Stomach (tissue), 9 donors: ENCODE results near the gene OR6B3. TPM values are rescaled to one million over a fixed set of nuclear protein-coding genes. Genes with fewer than 3 reads are reported as not detected.

Source experiments
- DNase-seq, 2 donors: peaks; one replicate each; pipeline versions ENCODE4 v3.0.0 to v3.0.0-alpha.2; 2013 to 2019
- H3K27ac ChIP-seq, 5 donors: fragments of 200-600 bp in 4 of 5; sonication (generic) in 4 of 5; one replicate each; pipeline ENCODE4 v1.5.1; 2013 to 2019; ENCODE audit warnings: mild to moderate bottlenecking in 1 of 5, moderate library complexity in 1 of 5
- H3K27me3 ChIP-seq, 3 donors: fragments of 200-600 bp; sonication (generic); one replicate each; pipeline ENCODE4 v1.5.1; 2017 to 2019; ENCODE audit warnings: mixed run types in 1 of 3
- H3K36me3 ChIP-seq, 4 donors: fragments of 200-600 bp; sonication (generic); 1 replicate in 3 of 4; 2 replicates in 1 of 4; pipeline ENCODE4 v1.5.1; 2016 to 2019
- H3K4me1 ChIP-seq, 4 donors: fragments of 200-600 bp; sonication (generic); one replicate each; pipeline ENCODE4 v1.5.1; 2016 to 2019
- H3K4me3 ChIP-seq, 4 donors: fragments of 200-600 bp; sonication (generic) in 3 of 4; one replicate each; pipeline ENCODE4 v1.5.1; 2016 to 2019; ENCODE audit warnings: mild to moderate bottlenecking in 1 of 4
- H3K9me3 ChIP-seq, 4 donors: fragments of 200-600 bp; sonication (generic); one replicate each; pipeline ENCODE4 v1.5.1; 2016 to 2019
- CTCF ChIP-seq, 7 experiments: fragments of 450-650 bp in 4 of 7; fragments of 200-600 bp in 3 of 7; sonication (generic) in 3 of 7; IDR thresholded peaks; one replicate each; pipeline ENCODE4 v1.5.1; 2016 to 2019; ENCODE audit warnings: antibody characterized with exemption in 7 of 7, control low read depth in 2 of 7, mild to moderate bottlenecking in 1 of 7
- EP300 ChIP-seq: sonication (generic); formaldehyde crosslinking; IDR thresholded peaks from one replicate; pipeline ENCODE4 v1.6.1; 2017; ENCODE audit warnings: antibody characterized with exemption
- POLR2A ChIP-seq, 4 donors: fragments of 450-650 bp; IDR thresholded peaks; one replicate each; pipeline ENCODE4 v1.6.1; 2016; ENCODE audit warnings: antibody characterized with exemption in 4 of 4, control low read depth in 2 of 4, mild to moderate bottlenecking in 1 of 4, moderate library complexity in 1 of 4
- POLR2AphosphoS5 ChIP-seq, 3 donors: sonication (generic); formaldehyde crosslinking; IDR thresholded peaks; one replicate each; pipeline ENCODE4 v1.6.1; 2016; ENCODE audit warnings: antibody characterized with exemption in 3 of 3
- WGBS, 5 donors: extraction: QIAGEN DNeasy Blood & Tissue Kit in 3 of 5; methylation state at CpG; one replicate each; pipeline versions ENCODE4 v1.1.5 to v1.1.7; 2013 to 2018; 5-methylcytosine and 5-hydroxymethylcytosine counted together
- intact Hi-C: fragments of 100-400 bp; cut with DNase I; formaldehyde crosslinking; loops from one replicate; pipeline ENCODE4 v1.15.1; 2023; ENCODE audit warnings: low total_unique reads
- polyA plus RNA-seq, 3 donors: library from polyadenylated mRNA; stranded (reverse); fragments of 200-250 nt; gene quantifications; one replicate each; pipeline ENCODE4 v1.2.3, GENCODE V29; 2013
- total RNA-seq, 5 donors: library from RNA; depleted of rRNA; stranded (reverse); fragments of >200 nt; gene quantifications; one replicate each; pipeline versions ENCODE4 v1.1.0 to v1.2.3, GENCODE V29; 2014 to 2016
- donor health status: healthy with polysubstance abuse.
- donor health status: Bipolar disorder and iron deficiency.
- donor health status: healthy.

OR6B3 gene
- total and polyA plus RNA-seq, 8 donors: not detected

- WGBS, 5 donors: 70 to 82% (median 72%) methylated on average over 9 of the region's 9 CpGs
- intact Hi-C loops: no loop called here
- H3K9me3 ChIP-seq: no peaks in the 10 kb centered on the region
Observed at GRCh38 chr2:240023792-240024191, 29.5 kb downstream of the OR6B3 start.

GRCh38 chr2:240021488-240022104, 31.7 kb downstream of the OR6B3 start:
- intact Hi-C loops: no loop called here
- Histone ChIP-seq H3K27ac (no peak overlapping the region), H3K9me3 (no peaks in the 10 kb centered on the region), H3K27me3 (no peaks in the 10 kb centered on the region), H3K36me3 (peaks cover 38 to 48% (median 47%) of the 10 kb centered on the region in 4 donors), H3K4me1 (peaks cover 11 to 36% (median 29%) of the 10 kb centered on the region in 4 donors), H3K4me3 (no peak overlapping the region)
- WGBS, 5 donors: 48 to 63% (median 54%) methylated on average over 7 to 9 of the region's 9 CpGs
- peak in 5 of 7 experiments; percentile 39 to 71 (median 62) for TF ChIP-seq CTCF (IDR thresholded peaks at IDR 0.05)
- no peak for TF ChIP-seq POLR2A (IDR thresholded peaks at IDR 0.05)
- DNase-seq: peak; percentile 72 to 84

More at GRCh38 chr2:240023792-240024191, 29.5 kb downstream of the OR6B3 start:
- peaks cover 11 to 36% (median 29%) of the 10 kb centered on the region in 4 donors for H3K4me1 ChIP-seq
- H3K4me3 ChIP-seq: peak overlapping the region in 2 of 4 donors; percentile 95 to 98
- peaks cover 16 to 26% (median 25%) of the 10 kb centered on the region in 4 donors for H3K36me3 ChIP-seq
- H3K27me3 ChIP-seq: no peaks in the 10 kb centered on the region
- TF ChIP-seq CTCF (IDR thresholded peaks at IDR 0.05) (no peak), EP300 (no peak), POLR2AphosphoS5 (IDR thresholded peaks at IDR 0.05) (no peak), POLR2A (IDR thresholded peaks at IDR 0.05) (no peak)
- no peak overlapping the region for H3K27ac ChIP-seq
- DNase-seq: no peak

- H3K4me1 ChIP-seq: peaks cover 0 to 21% (median 12%) of the 10 kb centered on the region in 4 donors
- no peak overlapping the region for H3K4me3 ChIP-seq
- no peak for DNase-seq
- no peak for TF ChIP-seq POLR2A (IDR thresholded peaks at IDR 0.05)
- TF ChIP-seq POLR2AphosphoS5 (IDR thresholded peaks at IDR 0.05): no peak
- TF ChIP-seq CTCF (IDR thresholded peaks at IDR 0.05): no peak
- no peak for TF ChIP-seq EP300
- no peaks in the 10 kb centered on the region for H3K9me3 ChIP-seq
- peaks cover 61 to 81% (median 81%) of the 10 kb centered on the region in 4 donors for H3K36me3 ChIP-seq
- H3K27me3 ChIP-seq: no peaks in the 10 kb centered on the region
- intact Hi-C loops: no loop called here
- H3K27ac ChIP-seq: no peak overlapping the region
- WGBS, 5 donors: 95 to 98% (median 96%) methylated on average over 11 of the region's 11 CpGs
Observed at GRCh38 chr2:240018071-240018750, 35.1 kb downstream of the OR6B3 start.

GRCh38 chr2:240014327-240014726, 39.0 kb downstream of the OR6B3 start:
- no peak for DNase-seq
- intact Hi-C loops: no loop called here
- Histone ChIP-seq H3K4me3 (no peak overlapping the region), H3K9me3 (no peaks in the 10 kb centered on the region), H3K36me3 (peaks cover 68 to 100% (median 99%) of the 10 kb centered on the region in 4 donors), H3K27ac (no peak overlapping the region), H3K4me1 (no peaks in the 10 kb centered on the region), H3K27me3 (no peaks in the 10 kb centered on the region)
- 89 to 97% (median 95%) methylated on average over 9 of the region's 9 CpGs for WGBS, 5 donors
- no peak for TF ChIP-seq POLR2A (IDR thresholded peaks at IDR 0.05)
- no peak for TF ChIP-seq EP300
- TF ChIP-seq POLR2AphosphoS5 (IDR thresholded peaks at IDR 0.05): no peak
- TF ChIP-seq CTCF (IDR thresholded peaks at IDR 0.05): no peak
